ENCODE results near the gene FBXO38.

FBXO38 gene

GRCh38 chr5:148438933-148439332, 55.2 kb downstream of the FBXO38 start:
- H3K4me3 ChIP-seq (ENCODE audit: low read depth, low read length) = no peak overlapping the region
- no peak for TF ChIP-seq CTCF (conservative IDR thresholded peaks at IDR 0.05; ENCODE audit: low read depth, low read length)
- DNase-seq (ENCODE audit: low read depth) = no peak

DNA sequence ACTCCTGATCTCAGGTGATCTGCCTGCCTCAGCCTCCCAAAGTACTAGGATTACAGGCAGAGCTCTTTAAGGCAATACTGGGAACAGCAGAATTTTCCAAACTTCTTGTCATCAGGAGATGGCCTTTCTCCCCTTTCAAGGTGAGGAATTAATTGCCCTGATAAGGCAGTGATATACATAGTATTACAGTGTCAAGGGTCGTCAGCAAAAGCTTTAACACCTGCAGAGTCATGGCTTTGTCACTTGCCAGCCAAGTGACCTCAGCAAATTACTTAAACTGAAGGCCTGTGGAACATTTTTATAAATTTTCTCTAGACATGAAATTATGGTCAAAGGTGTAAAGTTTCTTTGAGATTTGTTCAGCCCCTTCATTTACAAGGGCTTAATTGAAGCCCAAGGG, 59.5 kb downstream of the FBXO38 start:
- no peak for DNase-seq (ENCODE audit: low read depth)
- H3K4me3 ChIP-seq (ENCODE audit: low read depth, low read length) = no peak overlapping the region
- TF ChIP-seq CTCF (conservative IDR thresholded peaks at IDR 0.05; ENCODE audit: low read depth, low read length) = no peak

DNA sequence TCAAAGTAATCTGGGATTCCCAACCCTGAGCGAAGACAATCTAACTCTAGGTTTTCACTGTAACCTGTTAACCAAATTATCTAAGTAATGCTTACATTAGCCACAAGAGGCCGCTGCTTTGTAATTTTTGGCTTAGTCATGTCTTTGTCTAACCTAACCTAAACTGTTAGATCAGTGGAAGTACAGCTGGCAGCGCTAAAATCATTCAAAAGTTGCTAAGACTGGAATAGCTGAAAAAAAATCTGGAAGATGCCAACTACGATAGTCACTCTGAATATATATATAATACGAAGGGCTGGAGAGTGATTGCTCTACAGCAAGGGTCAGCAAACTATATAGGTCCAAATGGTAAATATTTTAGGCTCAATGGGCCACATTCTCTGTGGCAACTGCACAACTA, 60.2 kb downstream of the FBXO38 start:
- no peak overlapping the region for H3K4me3 ChIP-seq (ENCODE audit: low read depth, low read length)
- TF ChIP-seq CTCF (conservative IDR thresholded peaks at IDR 0.05; ENCODE audit: low read depth, low read length) = peak; percentile 71
- DNase-seq (ENCODE audit: low read depth) = peak; percentile 84

DNA sequence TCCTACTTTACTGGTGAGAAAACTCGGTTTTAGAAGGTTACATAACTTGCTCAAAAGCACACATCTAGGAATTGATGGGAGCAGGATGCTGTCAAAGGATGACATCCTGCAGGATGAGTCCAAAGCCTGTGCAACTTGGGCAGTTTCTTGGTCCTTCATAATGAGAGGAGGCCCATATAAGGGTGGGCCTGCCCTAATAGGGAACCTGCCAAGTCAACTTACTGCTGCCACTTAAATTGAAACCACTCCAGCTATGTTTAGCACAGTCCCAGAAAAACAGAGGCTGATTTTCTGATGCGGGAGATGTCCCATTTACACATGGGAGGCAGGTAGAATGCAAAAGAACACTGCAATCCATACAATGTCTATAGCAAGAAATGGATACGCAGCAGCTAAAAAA, 61.8 kb downstream of the FBXO38 start:
- DNase-seq (ENCODE audit: low read depth) = no peak
- no peak for TF ChIP-seq CTCF (conservative IDR thresholded peaks at IDR 0.05; ENCODE audit: low read depth, low read length)
- no peak overlapping the region for H3K4me3 ChIP-seq (ENCODE audit: low read depth, low read length)

GRCh38 chr5:148446611-148447010, 62.9 kb downstream of the FBXO38 start:
- DNase-seq (ENCODE audit: low read depth) = no peak
- no peak for TF ChIP-seq CTCF (conservative IDR thresholded peaks at IDR 0.05; ENCODE audit: low read depth, low read length)
- H3K4me3 ChIP-seq (ENCODE audit: low read depth, low read length) = no peak overlapping the region

GRCh38 chr5:148452499-148453193, 68.9 kb downstream of the FBXO38 start:
- no peak for DNase-seq (ENCODE audit: low read depth)
- H3K4me3 ChIP-seq (ENCODE audit: low read depth, low read length) = no peak overlapping the region
- no peak for TF ChIP-seq CTCF (conservative IDR thresholded peaks at IDR 0.05; ENCODE audit: low read depth, low read length)

DNA sequence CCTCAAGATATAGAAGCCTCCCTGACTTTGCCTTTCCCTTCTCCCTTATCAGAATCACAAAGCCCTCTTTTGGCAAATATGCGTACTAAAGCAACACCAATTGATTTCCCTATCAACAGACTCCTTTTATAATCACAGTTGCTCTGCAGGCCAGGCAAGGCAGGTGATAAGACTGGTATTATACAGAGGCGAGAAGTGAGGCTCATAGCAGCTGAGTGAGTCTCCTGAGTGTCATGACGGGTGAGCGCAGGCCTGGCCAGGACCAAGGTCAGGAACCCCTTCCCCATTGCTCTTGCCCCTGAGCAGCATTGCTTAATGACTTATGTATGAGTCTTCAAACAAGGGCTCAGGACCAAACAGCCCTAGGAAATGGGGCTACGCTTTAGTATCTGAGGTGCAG, 70.8 kb downstream of the FBXO38 start:
- H3K4me3 ChIP-seq (ENCODE audit: low read depth, low read length) = no peak overlapping the region
- DNase-seq (ENCODE audit: low read depth) = no peak
- TF ChIP-seq CTCF (conservative IDR thresholded peaks at IDR 0.05; ENCODE audit: low read depth, low read length) = no peak

Measured in choroid plexus epithelial cell (primary cell).